Body of pancreas (tissue), 4 donors: Measurements from ENCODE around the gene HOXD3.

Experiments
- CTCF ChIP-seq, 7 experiments: fragments of 450-650 bp in 4 of 7; fragments of 200-600 bp in 3 of 7; sonication (generic) in 3 of 7; IDR thresholded peaks; one replicate each; pipeline ENCODE4 v1.5.1; 2016 to 2019; ENCODE audit warnings: antibody characterized with exemption in 7 of 7
- POLR2A ChIP-seq, 3 donors: fragments of 450-650 bp; IDR thresholded peaks; one replicate each; pipeline ENCODE4 v1.6.1; 2016; ENCODE audit warnings: antibody characterized with exemption in 3 of 3, mild to moderate bottlenecking in 2 of 3

GRCh38 chr2:176161825-176162626, 4.9 kb downstream of the HOXD3 start:
- TF ChIP-seq CTCF (IDR thresholded peaks at IDR 0.05), result no peak
- TF ChIP-seq POLR2A (IDR thresholded peaks at IDR 0.05), result no peak
